IPS DF 19.7 (cell line): ENCODE results near the gene DYNLT2.
A peak's percentile ranks its signal among the peaks of the same experiment; 100 is the strongest.

Source experiments
- DNase-seq: peaks from one replicate; pipeline ENCODE4 v3.0.0-alpha.2; 2013; ENCODE audit warnings: low read depth, low spot score

DYNLT2 gene

GRCh38 chr6:169738204-169738975, 13.0 kb downstream of the DYNLT2 start:
- DNase-seq, result no peak

GRCh38 chr6:169729961-169730360, 21.4 kb downstream of the DYNLT2 start:
- no peak for DNase-seq

- no peak for DNase-seq
Observed at GRCh38 chr6:169726963-169727362, 24.4 kb downstream of the DYNLT2 start.

GRCh38 chr6:169726049-169726400, 25.3 kb downstream of the DYNLT2 start:
- no peak for DNase-seq

GRCh38 chr6:169725125-169726048, 26.0 kb downstream of the DYNLT2 start:
- DNase-seq, result no peak

- no peak for DNase-seq
Observed at GRCh38 chr6:169724494-169725124, 26.8 kb downstream of the DYNLT2 start, which contains the start of gene PHF10. TSS of gene PHF10 (minus strand) at chr6:169724500. CDS start at chr6:169723931, 569 bp downstream.

- DNase-seq, result no peak
Observed at GRCh38 chr6:169723991-169724493, 27.3 kb downstream of the DYNLT2 start.

GRCh38 chr6:169723200-169723909, 28.0 kb downstream of the DYNLT2 start:
- no peak for DNase-seq

- DNase-seq, result no peak
Observed at GRCh38 chr6:169722362-169723199, 28.8 kb downstream of the DYNLT2 start.

GRCh38 chr6:169720207-169720855, 31.0 kb downstream of the DYNLT2 start:
- no peak for DNase-seq

- DNase-seq, result no peak
Observed at GRCh38 chr6:169719117-169719516, 32.3 kb downstream of the DYNLT2 start.

- DNase-seq, result no peak
Observed at GRCh38 chr6:169714595-169714994, 36.8 kb downstream of the DYNLT2 start.

- DNase-seq, result no peak
Observed at GRCh38 chr6:169714178-169714577, 37.2 kb downstream of the DYNLT2 start.

GRCh38 chr6:169710009-169710408, 41.4 kb downstream of the DYNLT2 start:
- DNase-seq, result no peak

GRCh38 chr6:169709293-169709692, 42.1 kb downstream of the DYNLT2 start:
- no peak for DNase-seq

- no peak for DNase-seq
Observed at GRCh38 chr6:169707772-169708171, 43.6 kb downstream of the DYNLT2 start.

- DNase-seq, result no peak
Observed at GRCh38 chr6:169702840-169703246, 48.5 kb downstream of the DYNLT2 start.

GRCh38 chr6:169701954-169702839, 49.2 kb downstream of the DYNLT2 start, which contains the start of the genes C6orf120 and WDR27:
TSS of gene C6orf120 (plus strand) at chr6:169702126. CDS start at chr6:169702460, 334 bp downstream.
TSS of gene WDR27 (minus strand) at chr6:169702029. CDS start at chr6:169689005, 13,024 bp downstream.
- peak; percentile 89 for DNase-seq
